Measurements from ENCODE around the gene HAPSTR1. TPM values are rescaled to one million over a fixed set of nuclear protein-coding genes. Genes with fewer than 3 reads are reported as not detected.

HAPSTR1 gene
- total RNA-seq, 1 donor, result 86.8 TPM

GRCh38 chr16:9112844-9113186 lies 21.4 kb downstream of the HAPSTR1 start:
- no peak for TF ChIP-seq CTCF (IDR thresholded peaks at IDR 0.05; ENCODE audit: insufficient read depth, low read depth, low read length)
- no peak overlapping the region for H3K4me3 ChIP-seq (ENCODE audit: low read depth, low read length)
- no peak for DNase-seq (ENCODE audit: low read depth)

DNA sequence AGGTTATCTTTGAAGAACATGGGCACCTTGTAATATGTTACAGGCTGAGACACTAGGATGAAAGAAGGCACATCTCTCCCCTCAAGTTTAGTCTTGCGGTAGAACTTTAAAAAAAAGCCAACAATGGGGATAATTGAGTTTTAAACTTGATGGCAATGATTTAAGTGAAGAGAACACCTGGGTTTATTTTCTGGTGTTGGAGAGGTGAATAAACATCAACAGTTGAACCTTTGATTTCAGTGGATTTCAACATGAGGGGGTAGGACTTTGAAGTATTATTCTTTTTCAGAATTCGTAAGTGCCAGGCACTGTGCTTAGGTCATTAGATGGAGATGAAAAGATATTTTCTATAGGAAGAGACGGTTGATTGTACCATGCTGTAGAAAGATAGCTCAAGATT lies 22.3 kb downstream of the HAPSTR1 start:
- no peak for TF ChIP-seq CTCF (IDR thresholded peaks at IDR 0.05; ENCODE audit: insufficient read depth, low read depth, low read length)
- H3K4me3 ChIP-seq (ENCODE audit: low read depth, low read length), result no peak overlapping the region
- DNase-seq (ENCODE audit: low read depth), result no peak

- DNase-seq (ENCODE audit: low read depth), result no peak
- H3K4me3 ChIP-seq (ENCODE audit: low read depth, low read length), result no peak overlapping the region
- TF ChIP-seq CTCF (IDR thresholded peaks at IDR 0.05; ENCODE audit: insufficient read depth, low read depth, low read length), result no peak
Measured at GRCh38 chr16:9114112-9114511, 22.7 kb downstream of the HAPSTR1 start.

DNA sequence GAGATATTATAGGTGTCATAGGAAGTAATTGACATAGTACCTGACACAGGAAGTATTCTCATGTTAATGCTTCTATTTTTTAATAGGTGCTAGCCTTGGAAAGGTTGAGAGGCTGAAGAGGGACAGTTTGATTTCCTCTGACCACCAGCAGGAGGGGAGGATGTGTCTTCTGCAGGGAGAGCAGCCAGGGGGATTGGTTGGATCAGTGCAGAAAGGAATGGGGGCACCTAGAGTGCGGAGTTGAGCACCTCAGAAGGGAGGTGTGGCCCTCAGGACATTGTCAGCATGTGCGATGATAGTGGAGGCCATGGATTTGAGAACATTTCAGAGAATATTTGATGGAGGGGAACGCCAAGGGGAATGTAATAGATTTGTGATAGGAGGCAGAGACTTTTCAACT lies 23.4 kb downstream of the HAPSTR1 start:
- TF ChIP-seq CTCF (IDR thresholded peaks at IDR 0.05; ENCODE audit: insufficient read depth, low read depth, low read length), result no peak
- no peak for DNase-seq (ENCODE audit: low read depth)
- H3K4me3 ChIP-seq (ENCODE audit: low read depth, low read length), result no peak overlapping the region

GRCh38 chr16:9115277-9115676 lies 23.8 kb downstream of the HAPSTR1 start:
- no peak for DNase-seq (ENCODE audit: low read depth)
- H3K4me3 ChIP-seq (ENCODE audit: low read depth, low read length), result no peak overlapping the region
- no peak for TF ChIP-seq CTCF (IDR thresholded peaks at IDR 0.05; ENCODE audit: insufficient read depth, low read depth, low read length)

GRCh38 chr16:9116141-9116540 lies 24.7 kb downstream of the HAPSTR1 start:
- DNase-seq (ENCODE audit: low read depth), result no peak
- no peak for TF ChIP-seq CTCF (IDR thresholded peaks at IDR 0.05; ENCODE audit: insufficient read depth, low read depth, low read length)
- H3K4me3 ChIP-seq (ENCODE audit: low read depth, low read length), result no peak overlapping the region

GRCh38 chr16:9118170-9118569 lies 26.7 kb downstream of the HAPSTR1 start:
- DNase-seq (ENCODE audit: low read depth), result no peak
- no peak overlapping the region for H3K4me3 ChIP-seq (ENCODE audit: low read depth, low read length)
- TF ChIP-seq CTCF (IDR thresholded peaks at IDR 0.05; ENCODE audit: insufficient read depth, low read depth, low read length), result no peak
